Keratinocyte (primary cell): ENCODE measurements around the gene MICOS13. TPM values are rescaled to one million over a fixed set of nuclear protein-coding genes. Genes with fewer than 3 reads are reported as not detected.

Experiments used
- DNase-seq: peaks from one replicate; pipeline ENCODE4 v3.0.0-alpha.2; 2011; ENCODE audit warnings: low read depth, missing footprints, low spot score
- FAIRE-seq: peaks from 2 replicates; lab custom pipeline; 2011; peaks lifted over from hg19 to GRCh38; lab: Jason Lieb, UNC
- H2AFZ ChIP-seq: 2 replicates; pipeline ENCODE4 v1.6.0; 2012; ENCODE audit warnings: low read length, control low read depth, inconsistent platforms; ENCODE audit not compliant: control insufficient read depth
- H3K27ac ChIP-seq: 2 replicates; pipeline ENCODE4 v1.5.1; 2011; ENCODE audit warnings: low read length; ENCODE audit not compliant: control insufficient read depth, insufficient read depth
- H3K27me3 ChIP-seq: 3 replicates; pipeline ENCODE4 v1.6.0; 2011; ENCODE audit warnings: low read length; ENCODE audit not compliant: control insufficient read depth, insufficient read depth; ENCODE audit errors: extremely low read depth
- H3K36me3 ChIP-seq, 2 experiments: 2 replicates in 1 of 2; 3 replicates in 1 of 2; pipeline ENCODE4 v1.5.1; 2011; ENCODE audit warnings: low read length in 2 of 2, mild to moderate bottlenecking in 1 of 2; ENCODE audit not compliant: control insufficient read depth in 2 of 2, insufficient read depth in 2 of 2; ENCODE audit errors: extremely low read depth in 1 of 2
- H3K4me1 ChIP-seq: 3 replicates; pipeline ENCODE4 v1.5.1; 2011; ENCODE audit warnings: low read length; ENCODE audit not compliant: control insufficient read depth, insufficient read depth; ENCODE audit errors: extremely low read depth
- H3K4me2 ChIP-seq: 3 replicates; pipeline ENCODE4 v1.6.0; 2011; ENCODE audit warnings: low read depth, low read length; ENCODE audit not compliant: control insufficient read depth, insufficient read depth; ENCODE audit errors: extremely low read depth
- H3K4me3 ChIP-seq, 3 experiments: fragments of 200-600 bp in 1 of 3; sonication (generic) in 1 of 3; 2 replicates in 2 of 3; 3 replicates in 1 of 3; pipeline ENCODE4 v1.5.1; 2011 to 2016; ENCODE audit warnings: low read length in 3 of 3, mild to moderate bottlenecking in 3 of 3, control low read depth in 2 of 3, inconsistent platforms in 1 of 3, low read depth in 1 of 3, mixed read lengths in 1 of 3, mixed run types in 1 of 3, moderate library complexity in 1 of 3; ENCODE audit not compliant: control insufficient read depth in 2 of 3, insufficient read depth in 2 of 3; ENCODE audit errors: extremely low read depth in 1 of 3
- H3K79me2 ChIP-seq: 2 replicates; pipeline ENCODE4 v1.6.0; 2012; ENCODE audit warnings: low read length; ENCODE audit not compliant: control insufficient read depth, insufficient read depth
- H3K9ac ChIP-seq: 3 replicates; pipeline ENCODE4 v1.6.0; 2011; ENCODE audit warnings: low read length; ENCODE audit not compliant: control insufficient read depth, insufficient read depth; ENCODE audit errors: extremely low read depth
- H3K9me1 ChIP-seq: 3 replicates; pipeline ENCODE4 v1.6.0; 2011; ENCODE audit warnings: low read length; ENCODE audit not compliant: control insufficient read depth, insufficient read depth; ENCODE audit errors: extremely low read depth
- H3K9me3 ChIP-seq: 2 replicates; pipeline ENCODE4 v1.5.1; 2012; ENCODE audit warnings: low read depth, low read length; ENCODE audit not compliant: control insufficient read depth
- H4K20me1 ChIP-seq: 3 replicates; pipeline ENCODE4 v1.6.0; 2011; ENCODE audit warnings: low read length; ENCODE audit not compliant: control insufficient read depth, insufficient read depth; ENCODE audit errors: extremely low read depth
- CTCF ChIP-seq, 3 experiments: IDR thresholded peaks in 1 of 3; conservative IDR thresholded peaks in 1 of 3; optimal IDR thresholded peaks in 1 of 3; 2 replicates in 2 of 3; 3 replicates in 1 of 3; pipeline versions ENCODE3 to v1.5.1; 2011; ENCODE audit warnings: low read length in 3 of 3, mild to moderate bottlenecking in 3 of 3, moderate library complexity in 2 of 3, control low read depth in 1 of 3, inconsistent platforms in 1 of 3; ENCODE audit not compliant: insufficient read depth in 2 of 3; ENCODE audit errors: extremely low read depth in 1 of 3
- EZH2 ChIP-seq: IDR thresholded peaks from one replicate; pipeline ENCODE4 v1.6.1; 2012; ENCODE audit warnings: inconsistent platforms, mild to moderate bottlenecking, low read length, moderate library complexity
- dilution Hi-C: fragments of 300-500 bp; cut with MboI; formaldehyde crosslinking; loops from one replicate; pipeline ENCODE4 v1.7.0; 2020; ENCODE audit warnings: low sequenced_read_pairs; ENCODE audit not compliant: extremely low pct_ligation_motif_present
- polyA plus RNA-seq, 5 experiments: library from polyadenylated mRNA; depleted of rRNA in 3 of 5; stranded (reverse) in 3 of 5; stranded (forward) in 1 of 5; unstranded in 1 of 5; fragments of >200 nt; gene quantifications; 1 replicate in 1 of 5; 2 replicates in 3 of 5; 3 replicates in 1 of 5; pipeline versions ENCODE4 v1.2.1 to v1.2.3, GENCODE V29; 2011 to 2012; ENCODE audit warnings: missing spikeins in 2 of 5, low read depth in 1 of 5, low replicate concordance in 1 of 5

The MICOS13 gene
- polyA plus RNA-seq, 1 donor (not counting 4 experiments of a cell fraction or from before 2014, with no cell fraction given), result 35.2 TPM

- Histone ChIP-seq H3K9me1 (peaks cover 4% of the 10 kb centered on the region), H3K27me3 (no peaks in the 10 kb centered on the region), H2AFZ (no peak overlapping the region), H3K4me2 (no peak overlapping the region), H3K79me2 (peaks cover 79% of the 10 kb centered on the region), H3K27ac (no peak overlapping the region), H3K9me3 (no peaks in the 10 kb centered on the region), H3K4me1 (peaks cover 19% of the 10 kb centered on the region), H4K20me1 (peaks cover 22% of the 10 kb centered on the region), H3K9ac (no peak overlapping the region), H3K36me3 (peaks cover 28 to 53% of the 10 kb centered on the region in 2 experiments), H3K4me3 (no peak overlapping the region)
- DNase-seq, result no peak
- no peak for FAIRE-seq
- TF ChIP-seq EZH2 (no peak), CTCF (optimal IDR thresholded peaks at IDR 0.05 in 1 of 3, IDR thresholded peaks at IDR 0.05 in 1 of 3, conservative IDR thresholded peaks at IDR 0.05 in 1 of 3; ENCODE audit: extremely low read depth in 1 of 3, insufficient read depth in 2 of 3, low read length in 3 of 3) (no peak)
- dilution Hi-C loops, result no loop called here
These were observed 36.3 kb downstream of the MICOS13 start for GRCh38 chr19:5644037-5644436.

- peaks cover 23 to 47% of the 10 kb centered on the region in 2 experiments for H3K36me3 ChIP-seq
- H4K20me1 ChIP-seq, result peaks cover 23% of the 10 kb centered on the region
- FAIRE-seq, result no peak
- peaks cover 89% of the 10 kb centered on the region for H3K79me2 ChIP-seq
- no peak overlapping the region for H3K4me2 ChIP-seq
- no peak overlapping the region for H3K4me3 ChIP-seq
- H3K4me1 ChIP-seq, result peaks cover 19% of the 10 kb centered on the region
- dilution Hi-C loops, result no loop called here
- TF ChIP-seq CTCF (optimal IDR thresholded peaks at IDR 0.05 in 1 of 3, IDR thresholded peaks at IDR 0.05 in 1 of 3, conservative IDR thresholded peaks at IDR 0.05 in 1 of 3; ENCODE audit: extremely low read depth in 1 of 3, insufficient read depth in 2 of 3, low read length in 3 of 3) (no peak), EZH2 (no peak)
- H3K9ac ChIP-seq, result no peak overlapping the region
- no peak overlapping the region for H2AFZ ChIP-seq
- no peaks in the 10 kb centered on the region for H3K9me3 ChIP-seq
- H3K27me3 ChIP-seq, result no peaks in the 10 kb centered on the region
- no peak overlapping the region for H3K27ac ChIP-seq
- peaks cover 4% of the 10 kb centered on the region for H3K9me1 ChIP-seq
- no peak for DNase-seq
These were observed 37.3 kb downstream of the MICOS13 start for GRCh38 chr19:5643060-5643459.
